ENCODE measurements around the gene NAV2.

GRCh38 chr11:19743622-19744021 is 31.0 kb downstream of the NAV2 start:
- TF ChIP-seq POLR2AphosphoS5 (IDR thresholded peaks at IDR 0.05; ENCODE audit: borderline replicate concordance, low read depth, low read length) (no peak), EZH2 (IDR thresholded peaks at IDR 0.05) (no peak)

Data from SK-N-MC (cell line).